CD4-positive, alpha-beta T cell (primary cell): ENCODE measurements around the gene POU2F2. TPM values are rescaled to one million over a fixed set of nuclear protein-coding genes. Genes with fewer than 3 reads are reported as not detected.

ENCODE experiments used
- ATAC-seq: fragments of 200-7000 bp; cut with Tn5 transposase; one replicate; pipeline ENCODE4 v1.10.0; 2022; ENCODE audit warnings: mild to moderate bottlenecking; ENCODE audit not compliant: poor library complexity
- CTCF ChIA-PET: fragments of 350-600 bp; sonication (Branson Sonifier 250); formaldehyde crosslinking; loops from one replicate; lab custom pipeline; 2021; ENCODE audit warnings: antibody characterized with exemption, inconsistent platforms; lab: Charles Lee
- POLR2A ChIA-PET: fragments of 350-600 bp; sonication (Branson Sonifier 250); formaldehyde crosslinking; loops from one replicate; lab custom pipeline; 2021; ENCODE audit warnings: antibody characterized with exemption, inconsistent platforms; lab: Charles Lee
- DNase-seq, 14 experiments: peaks; one replicate each; pipeline ENCODE4 v3.0.0-alpha.2; 2013 to 2020; ENCODE audit warnings: mixed read lengths in 2 of 14
- H3K27ac ChIP-seq, 2 donors: one replicate each; pipeline versions ENCODE4 v1.5.1 to v1.7.0; 2013; ENCODE audit warnings: low read length in 2 of 2, low read depth in 1 of 2, mild to moderate bottlenecking in 1 of 2
- H3K27me3 ChIP-seq, 2 experiments: 1 replicate in 1 of 2; 2 replicates in 1 of 2; pipeline versions ENCODE4 v1.6.1 to v1.7.0; 2013; ENCODE audit warnings: low read length in 2 of 2, control low read depth in 1 of 2, mild to moderate bottlenecking in 1 of 2, moderate library complexity in 1 of 2; ENCODE audit not compliant: insufficient read depth in 2 of 2, control insufficient read depth in 1 of 2
- H3K36me3 ChIP-seq: one replicate; pipeline ENCODE4 v1.6.1; 2013; ENCODE audit warnings: low read length, control low read depth; ENCODE audit not compliant: insufficient read depth
- H3K4me1 ChIP-seq: one replicate; pipeline ENCODE4 v1.6.1; 2013; ENCODE audit warnings: low read length, control low read depth; ENCODE audit not compliant: insufficient read depth
- H3K4me3 ChIP-seq: one replicate; pipeline ENCODE4 v1.5.1; 2013; ENCODE audit warnings: mild to moderate bottlenecking, low read length, moderate library complexity
- H3K9me3 ChIP-seq, 2 experiments: 1 replicate in 1 of 2; 2 replicates in 1 of 2; pipeline versions ENCODE4 v1.6.1 to v1.7.0; 2013; ENCODE audit warnings: low read length in 2 of 2, mild to moderate bottlenecking in 2 of 2, control low read depth in 1 of 2, moderate library complexity in 1 of 2; ENCODE audit not compliant: control insufficient read depth in 1 of 2, insufficient read depth in 1 of 2
- H3K27ac Mint-ChIP-seq: one replicate; pipeline ENCODE4 v1.8.0; 2020; ENCODE audit warnings: mixed read lengths
- H3K27me3 Mint-ChIP-seq: one replicate; pipeline ENCODE4 v1.8.0; 2021; ENCODE audit warnings: mixed read lengths
- H3K36me3 Mint-ChIP-seq: one replicate; pipeline ENCODE4 v1.8.0; 2021; ENCODE audit warnings: low read depth, mixed read lengths
- H3K4me1 Mint-ChIP-seq: one replicate; pipeline ENCODE4 v1.8.0; 2021; ENCODE audit warnings: low read depth, mixed read lengths
- H3K4me3 Mint-ChIP-seq: one replicate; pipeline ENCODE4 v1.8.0; 2020; ENCODE audit warnings: mild to moderate bottlenecking, mixed read lengths
- H3K9me3 Mint-ChIP-seq: one replicate; pipeline ENCODE4 v1.8.0; 2020; ENCODE audit warnings: mixed read lengths
- intact Hi-C, 2 experiments: fragments of 100-400 bp; cut with DNase I in 1 of 2; cut with micrococcal nuclease in 1 of 2; formaldehyde crosslinking; loops; one replicate each; pipeline versions ENCODE4 v1.15.1 to v1.9.0; 2023 to 2025; cut with DNase I, micrococcal nuclease
- total RNA-seq, 174 experiments: library from RNA in 2 of 174; stranded (reverse) in 2 of 174; gene quantifications; one replicate each; pipeline ENCODE4 v1.2.3 and lab custom pipeline; 2021 to 2026
- TF ChIP-seq, protein P1 (sequence below): fragments of 200-600 bp; IDR thresholded peaks from one replicate; pipeline ENCODE4 v1.8.0; 2022; ENCODE audit warnings: antibody characterized with exemption, mild to moderate bottlenecking

POU2F2 gene
- total RNA-seq, 2 experiments from 2014 or later = 18.6 to 19.9 TPM

DNA sequence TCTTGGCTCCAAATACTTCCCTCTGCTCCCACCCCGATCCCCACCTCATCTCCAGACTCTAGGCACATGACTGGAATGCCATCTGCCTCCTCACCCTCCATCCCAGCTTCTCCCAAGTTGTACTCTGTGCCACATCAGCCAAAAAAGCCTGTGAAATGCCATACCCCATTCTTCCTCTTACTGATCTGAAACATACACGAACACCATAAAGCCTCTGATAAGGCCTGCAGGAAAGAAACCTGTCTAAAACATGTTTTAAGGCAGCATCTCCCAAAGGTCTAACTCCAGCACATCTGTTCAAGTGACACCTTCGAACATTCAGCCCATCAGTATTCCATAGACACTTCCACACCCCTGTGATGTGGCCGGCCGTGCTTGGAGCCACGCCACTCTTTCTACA is 67.8 kb downstream of the POU2F2 start:
- H3K9me3 ChIP-seq = peaks cover 0 to 6% of the 10 kb centered on the region in 2 experiments
- peaks cover 16% of the 10 kb centered on the region for H3K27me3 Mint-ChIP-seq
- DNase-seq = no peak
- no peaks in the 10 kb centered on the region for H3K9me3 Mint-ChIP-seq
- H3K4me1 ChIP-seq = peaks cover 10% of the 10 kb centered on the region
- H3K27me3 ChIP-seq = peaks cover 19 to 23% of the 10 kb centered on the region in 2 experiments
- H3K4me1 Mint-ChIP-seq = no peaks in the 10 kb centered on the region
- H3K4me3 ChIP-seq = no peak overlapping the region
- no peak overlapping the region for H3K27ac ChIP-seq
- intact Hi-C loops = no loop called here
- TF ChIP-seq, protein P1, sequence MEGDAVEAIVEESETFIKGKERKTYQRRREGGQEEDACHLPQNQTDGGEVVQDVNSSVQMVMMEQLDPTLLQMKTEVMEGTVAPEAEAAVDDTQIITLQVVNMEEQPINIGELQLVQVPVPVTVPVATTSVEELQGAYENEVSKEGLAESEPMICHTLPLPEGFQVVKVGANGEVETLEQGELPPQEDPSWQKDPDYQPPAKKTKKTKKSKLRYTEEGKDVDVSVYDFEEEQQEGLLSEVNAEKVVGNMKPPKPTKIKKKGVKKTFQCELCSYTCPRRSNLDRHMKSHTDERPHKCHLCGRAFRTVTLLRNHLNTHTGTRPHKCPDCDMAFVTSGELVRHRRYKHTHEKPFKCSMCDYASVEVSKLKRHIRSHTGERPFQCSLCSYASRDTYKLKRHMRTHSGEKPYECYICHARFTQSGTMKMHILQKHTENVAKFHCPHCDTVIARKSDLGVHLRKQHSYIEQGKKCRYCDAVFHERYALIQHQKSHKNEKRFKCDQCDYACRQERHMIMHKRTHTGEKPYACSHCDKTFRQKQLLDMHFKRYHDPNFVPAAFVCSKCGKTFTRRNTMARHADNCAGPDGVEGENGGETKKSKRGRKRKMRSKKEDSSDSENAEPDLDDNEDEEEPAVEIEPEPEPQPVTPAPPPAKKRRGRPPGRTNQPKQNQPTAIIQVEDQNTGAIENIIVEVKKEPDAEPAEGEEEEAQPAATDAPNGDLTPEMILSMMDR = no peak
- no peaks in the 10 kb centered on the region for H3K36me3 ChIP-seq
- ATAC-seq = no peak
- no peak overlapping the region for H3K4me3 Mint-ChIP-seq
- H3K36me3 Mint-ChIP-seq = no peaks in the 10 kb centered on the region
- CTCF ChIA-PET = no interaction called here
- H3K27ac Mint-ChIP-seq = no peak overlapping the region
- POLR2A ChIA-PET = no interaction called here

DNA sequence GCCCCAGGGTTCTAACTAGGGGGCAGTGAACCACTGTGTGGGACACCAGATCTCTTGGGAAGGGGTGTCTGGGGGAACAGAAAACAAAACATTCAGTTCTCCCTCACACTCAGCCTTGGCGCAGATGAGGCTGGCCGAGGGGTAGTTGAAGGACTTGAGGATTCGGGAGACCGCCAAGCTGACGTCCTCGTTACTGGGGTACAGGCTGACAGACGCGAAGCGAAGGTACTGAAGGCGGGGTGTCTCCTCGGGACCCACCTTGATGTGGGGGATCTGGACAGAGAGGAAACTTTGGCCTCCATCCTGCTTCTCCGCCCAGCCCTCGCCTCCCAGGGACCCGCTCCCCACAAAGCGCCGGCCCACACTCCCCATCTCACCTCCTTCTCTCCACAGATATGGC is 69.9 kb downstream of the POU2F2 start:
- Histone ChIP-seq H3K4me1 (peaks cover 5% of the 10 kb centered on the region), H3K27ac (no peak overlapping the region), H3K9me3 (no peaks in the 10 kb centered on the region), H3K36me3 (no peaks in the 10 kb centered on the region), H3K27me3 (peaks cover 0 to 14% of the 10 kb centered on the region in 2 experiments), H3K4me3 (no peak overlapping the region)
- ChIA-PET POLR2A (no interaction called here), CTCF (no interaction called here)
- Mint-ChIP-seq H3K27ac (no peak overlapping the region), H3K36me3 (no peaks in the 10 kb centered on the region), H3K4me1 (no peaks in the 10 kb centered on the region), H3K4me3 (no peak overlapping the region), H3K27me3 (peaks cover 16% of the 10 kb centered on the region), H3K9me3 (no peaks in the 10 kb centered on the region)
- ATAC-seq (no peak), DNase-seq (no peak)
- intact Hi-C loops = no loop called here
- TF ChIP-seq, protein P1 = no peak

- Histone ChIP-seq H3K4me3 (no peak overlapping the region), H3K36me3 (no peaks in the 10 kb centered on the region), H3K27ac (no peak overlapping the region), H3K4me1 (no peaks in the 10 kb centered on the region), H3K9me3 (no peaks in the 10 kb centered on the region), H3K27me3 (no peaks in the 10 kb centered on the region)
- H3K4me1 Mint-ChIP-seq = no peaks in the 10 kb centered on the region
- ChIA-PET CTCF (no interaction called here), POLR2A (no interaction called here)
- no peak overlapping the region for H3K4me3 Mint-ChIP-seq
- no peak overlapping the region for H3K27ac Mint-ChIP-seq
- TF ChIP-seq, protein P1 = no peak
- H3K27me3 Mint-ChIP-seq = peaks cover 16% of the 10 kb centered on the region
- DNase-seq = no peak
- H3K9me3 Mint-ChIP-seq = no peaks in the 10 kb centered on the region
- ATAC-seq = no peak
- no peaks in the 10 kb centered on the region for H3K36me3 Mint-ChIP-seq
- intact Hi-C loops = no loop called here
These were observed 72.1 kb downstream of the POU2F2 start for GRCh38 chr19:42060117-42060516.
